Suprapubic skin (tissue), 3 donors: ENCODE measurements around the gene SERINC5.

ENCODE experiments used
- CTCF ChIP-seq, 2 donors: fragments of 200-600 bp in 1 of 2; fragments of 450-650 bp in 1 of 2; sonication (generic) in 1 of 2; IDR thresholded peaks; one replicate each; pipeline ENCODE4 v1.5.1; 2016 to 2019; ENCODE audit warnings: antibody characterized with exemption in 2 of 2, mild to moderate bottlenecking in 1 of 2, moderate library complexity in 1 of 2
- POLR2A ChIP-seq, 2 donors: fragments of 450-650 bp; IDR thresholded peaks; one replicate each; pipeline ENCODE4 v1.6.1; 2017; ENCODE audit warnings: antibody characterized with exemption in 2 of 2, mild to moderate bottlenecking in 2 of 2, moderate library complexity in 2 of 2

GRCh38 chr5:80154749-80155148 lies 101.1 kb downstream of the SERINC5 start:
- TF ChIP-seq CTCF (IDR thresholded peaks at IDR 0.05), result no peak
- no peak for TF ChIP-seq POLR2A (IDR thresholded peaks at IDR 0.05)
